Forelimb muscle (tissue), 1 donor: ENCODE results near the gene C2CD4C. TPM values are rescaled to one million over a fixed set of nuclear protein-coding genes. Genes with fewer than 3 reads are reported as not detected.
"Not testable (repeated sequence)": the region's sequence is repeated elsewhere in the genome, so short reads cannot be mapped to it uniquely, and the experiment has no call there.

ENCODE experiments used
- DNase-seq: peaks from one replicate; pipeline ENCODE4 v3.0.0-alpha.2; 2013; ENCODE audit warnings: low read depth
- polyA plus RNA-seq: library from polyadenylated mRNA; unstranded; fragments of 120-200 nt; gene quantifications from one replicate; pipeline ENCODE4 v1.2.1, GENCODE V29; 2013; ENCODE audit not compliant: insufficient read length

Gene C2CD4C
- polyA plus RNA-seq, 1 donor: 0.92 TPM

- no peak for DNase-seq
Measured at GRCh38 chr19:413756-414420, 4.9 kb upstream of the C2CD4C start.

DNA sequence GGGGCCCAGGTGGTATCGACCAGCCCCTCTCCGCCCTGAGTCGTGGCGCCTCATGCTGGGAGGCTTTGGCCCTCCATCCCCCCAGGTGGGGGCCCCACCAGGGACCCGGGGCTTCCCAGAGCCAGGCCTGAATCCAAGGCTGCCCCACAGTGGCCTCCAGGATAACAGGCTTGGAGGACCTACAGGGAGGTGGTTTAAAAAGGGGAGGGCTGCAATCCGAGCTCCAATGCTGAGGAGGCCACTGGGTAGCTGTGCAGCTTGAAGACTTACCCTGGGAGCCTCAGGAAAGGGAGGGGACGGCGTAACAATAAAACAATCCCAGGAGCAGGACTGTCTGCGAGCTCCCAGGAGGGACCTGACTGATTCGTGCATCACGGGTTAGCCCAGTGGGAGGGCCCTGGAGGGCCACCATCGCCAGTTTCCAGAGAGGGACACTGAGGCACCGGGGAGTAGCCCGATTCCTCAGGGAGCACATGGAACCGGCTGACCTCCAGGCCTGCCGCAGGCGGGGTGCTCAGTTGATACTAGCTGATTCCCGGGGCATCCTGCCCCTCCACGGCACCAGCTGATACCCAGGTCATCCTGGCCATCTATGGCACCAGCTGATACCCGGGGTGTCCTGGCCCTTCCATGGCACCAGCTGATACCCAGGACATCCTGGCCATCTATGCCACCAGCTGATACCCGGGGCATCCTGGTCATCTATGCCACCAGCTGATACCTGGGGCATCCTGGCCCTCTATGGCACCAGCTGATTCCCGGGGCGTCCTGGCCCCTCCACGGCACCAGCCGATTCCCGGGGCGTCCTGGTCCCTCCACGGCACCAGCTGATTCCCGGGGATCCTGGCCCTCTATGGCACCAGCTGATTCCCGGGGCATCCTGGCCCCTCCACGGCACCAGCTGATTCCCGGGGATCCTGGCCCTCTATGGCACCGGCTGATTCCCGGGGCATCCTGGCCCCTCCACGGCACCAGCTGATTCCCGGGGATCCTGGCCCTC is 3.7 kb upstream of the C2CD4C start:
- no peak for DNase-seq

GRCh38 chr19:411723-412355 is 2.9 kb upstream of the C2CD4C start:
- no peak for DNase-seq

- DNase-seq: not testable (repeated sequence)
Measured at GRCh38 chr19:411121-411722, 2.3 kb upstream of the C2CD4C start.

DNA sequence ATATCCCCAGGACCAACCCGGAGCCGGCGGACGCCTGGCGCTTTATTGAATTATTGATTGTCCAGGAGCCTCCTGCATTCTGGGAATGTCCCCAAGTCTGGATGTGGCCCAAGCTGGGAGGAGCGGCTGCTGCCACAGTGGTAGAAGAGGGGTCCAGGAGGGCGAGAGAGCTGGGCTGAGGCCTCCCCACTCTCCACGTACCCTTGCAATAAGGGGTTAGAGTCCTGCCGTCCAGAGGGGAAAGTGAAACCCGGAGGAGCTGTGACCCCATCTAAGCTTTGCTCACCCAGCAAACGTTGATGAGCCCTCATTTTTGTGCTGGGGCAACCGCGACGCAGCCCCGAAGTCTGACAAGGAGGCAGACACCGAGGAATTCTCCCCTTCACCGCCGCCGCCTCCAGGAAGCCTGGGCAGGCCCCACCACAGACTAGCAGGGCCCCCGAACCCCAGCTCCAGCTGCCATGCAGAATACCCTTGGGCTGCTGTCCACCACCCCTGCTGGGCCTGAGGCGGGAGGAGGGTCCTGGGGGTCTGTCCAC is 1.4 kb upstream of the C2CD4C start:
- DNase-seq: no peak

- no peak for DNase-seq
Measured at GRCh38 chr19:409516-410242, 732 bp upstream of the C2CD4C start.

- DNase-seq: no peak
Measured at GRCh38 chr19:408441-408901, 476 bp downstream of the C2CD4C start.

DNA sequence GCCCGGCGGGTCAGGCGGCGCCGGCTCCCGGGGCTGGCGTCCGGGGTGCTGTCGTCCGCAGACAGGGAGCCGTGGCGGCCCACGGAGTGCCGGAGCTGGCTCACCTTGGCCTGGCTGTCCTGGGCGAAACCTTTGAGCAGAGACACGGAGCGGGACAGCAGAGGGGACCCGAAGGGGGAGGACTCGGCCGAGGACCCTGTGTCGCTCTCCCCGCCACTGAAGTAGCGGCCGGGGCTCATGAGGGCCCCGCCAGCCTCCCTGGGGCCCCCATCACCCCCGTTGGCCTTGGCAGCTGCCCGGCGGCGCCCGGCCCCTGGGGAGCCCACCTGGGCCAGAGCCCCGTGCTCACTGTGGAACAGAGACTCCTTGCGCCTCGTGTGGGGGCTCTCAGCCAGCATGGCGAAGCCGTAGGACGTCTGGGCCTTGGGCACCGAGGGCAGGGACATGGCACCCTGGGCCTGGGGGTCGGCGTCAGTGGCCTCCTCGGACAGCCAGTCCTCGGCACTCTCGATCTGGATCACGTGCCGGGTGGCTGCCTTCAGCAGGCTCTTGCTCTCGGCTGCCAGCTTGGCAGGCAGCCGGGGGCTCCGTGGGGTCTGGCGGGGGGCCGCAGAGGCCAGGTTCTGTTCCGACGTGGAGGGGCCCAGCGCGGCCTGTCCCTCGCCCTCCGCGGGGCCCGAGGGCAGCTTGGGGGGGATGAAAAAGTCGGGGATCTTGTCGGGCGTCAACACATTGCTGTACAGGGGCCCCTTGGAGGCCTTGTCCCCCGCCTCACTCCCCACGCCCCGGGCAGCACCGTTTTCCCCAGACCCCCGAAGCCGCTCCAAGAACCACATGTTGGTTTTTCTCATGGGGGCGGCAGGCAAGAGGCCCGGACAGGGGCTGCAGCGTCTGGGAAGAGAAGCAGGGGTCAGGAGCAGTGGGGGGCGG is 1.2 kb downstream of the C2CD4C start:
- no peak for DNase-seq

DNA sequence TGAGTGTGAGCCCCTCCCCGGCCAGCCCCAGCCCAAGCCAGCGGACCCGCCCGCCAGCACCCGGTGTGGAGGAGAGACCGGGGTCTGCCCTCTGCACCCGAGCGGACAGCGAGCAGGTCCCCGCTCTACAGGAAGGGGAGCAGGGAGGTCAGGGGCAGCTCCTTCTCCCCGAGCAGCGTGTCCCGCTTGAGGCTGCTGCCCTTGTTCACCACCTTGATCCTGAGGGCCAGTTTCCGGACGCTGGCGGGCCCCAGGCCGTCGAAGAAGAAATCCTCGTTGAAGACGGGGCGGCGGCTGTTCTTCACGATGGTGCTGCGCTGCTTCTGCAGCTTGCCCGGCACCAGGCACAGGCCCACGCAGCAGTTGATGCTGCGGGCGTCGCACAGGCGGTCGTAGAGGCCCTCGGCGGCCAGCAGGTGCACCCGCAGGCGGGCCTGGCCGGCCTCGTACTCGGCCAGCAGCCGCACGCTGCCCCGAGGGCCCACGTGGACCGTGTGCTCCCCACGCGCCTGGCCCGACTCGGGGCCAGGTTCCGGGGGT is 1.9 kb downstream of the C2CD4C start:
- DNase-seq: no peak

DNA sequence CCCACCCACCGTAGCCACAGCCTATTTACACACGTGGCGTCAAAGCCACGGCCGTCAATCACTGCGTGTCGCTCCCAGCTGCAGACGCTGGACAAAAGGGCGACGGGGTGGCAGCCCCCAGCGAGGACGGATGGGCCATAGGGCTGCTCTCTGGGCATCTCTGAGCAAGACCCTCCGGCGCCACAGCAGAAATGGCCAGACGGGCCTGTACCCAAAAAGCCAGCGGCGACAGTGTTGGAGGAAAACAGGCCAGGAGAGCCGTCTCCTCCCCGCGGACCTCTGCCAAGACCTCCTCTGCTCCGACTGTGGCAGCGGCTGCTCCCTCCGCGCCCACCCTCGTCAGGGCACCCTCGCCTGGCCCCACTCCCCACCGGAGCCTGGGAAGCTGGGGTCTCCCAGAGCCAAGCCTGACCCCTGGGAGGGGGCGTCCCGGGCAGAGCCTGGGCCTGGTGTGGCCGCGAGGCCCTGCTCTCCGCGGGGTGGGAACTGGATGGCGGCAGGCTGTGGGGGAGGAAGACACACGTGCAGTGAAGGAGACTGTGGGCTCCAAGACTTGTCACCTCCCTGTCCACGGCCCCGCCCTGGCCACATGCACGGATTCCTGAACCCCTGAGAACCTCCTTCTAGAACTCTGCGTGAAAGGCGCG is 2.7 kb downstream of the C2CD4C start:
- no peak for DNase-seq

GRCh38 chr19:405121-405965 is 3.6 kb downstream of the C2CD4C start:
- no peak for DNase-seq

- no peak for DNase-seq
Measured at GRCh38 chr19:403221-404027, 5.5 kb downstream of the C2CD4C start.

- DNase-seq: no peak
Measured at GRCh38 chr19:402786-403185, 6.2 kb downstream of the C2CD4C start.

GRCh38 chr19:401866-402511 is 7.0 kb downstream of the C2CD4C start:
- no peak for DNase-seq

DNA sequence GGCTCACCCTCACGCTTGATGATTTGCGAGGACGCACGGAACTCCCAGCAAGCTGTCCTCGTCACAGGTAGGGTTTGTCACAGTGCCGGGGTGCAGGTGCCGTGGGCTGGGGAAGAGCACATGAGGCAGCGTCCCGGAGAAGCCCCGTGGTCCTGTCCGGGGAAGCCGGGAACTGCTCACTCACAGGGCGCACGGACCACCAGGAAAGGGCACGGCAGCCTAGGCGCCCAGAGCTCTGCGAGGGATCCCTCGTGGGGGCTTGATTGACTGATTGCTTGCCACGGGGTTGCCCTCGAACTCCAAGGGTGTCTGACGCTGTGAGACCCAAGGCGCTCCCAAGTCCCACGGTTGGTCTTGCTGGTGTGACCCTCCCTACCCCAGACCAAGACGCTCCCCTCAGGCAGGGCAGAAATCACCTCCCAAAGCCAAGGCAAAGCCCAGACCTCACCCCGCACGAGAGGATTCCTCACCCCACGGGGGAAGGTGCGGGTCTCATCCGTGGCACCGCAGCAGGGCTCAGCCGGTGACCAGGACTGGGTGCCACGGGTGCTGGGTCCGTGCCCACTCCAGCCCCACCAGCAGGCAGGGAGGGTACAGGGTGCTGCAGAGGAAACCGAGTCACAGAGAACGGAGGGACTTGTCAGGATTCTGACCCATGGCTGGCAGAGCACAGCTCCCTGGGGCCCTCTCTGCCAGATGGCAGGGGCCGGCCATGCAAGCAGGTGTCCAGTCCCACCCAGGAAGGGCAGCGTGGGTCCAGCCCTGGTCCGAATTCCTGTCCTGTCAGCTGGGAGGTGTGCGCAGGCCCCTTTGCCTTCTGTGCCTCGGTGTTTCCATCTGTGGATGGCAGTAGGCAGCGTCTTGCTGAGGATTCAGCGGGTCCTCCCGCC is 7.7 kb downstream of the C2CD4C start:
- no peak for DNase-seq

DNA sequence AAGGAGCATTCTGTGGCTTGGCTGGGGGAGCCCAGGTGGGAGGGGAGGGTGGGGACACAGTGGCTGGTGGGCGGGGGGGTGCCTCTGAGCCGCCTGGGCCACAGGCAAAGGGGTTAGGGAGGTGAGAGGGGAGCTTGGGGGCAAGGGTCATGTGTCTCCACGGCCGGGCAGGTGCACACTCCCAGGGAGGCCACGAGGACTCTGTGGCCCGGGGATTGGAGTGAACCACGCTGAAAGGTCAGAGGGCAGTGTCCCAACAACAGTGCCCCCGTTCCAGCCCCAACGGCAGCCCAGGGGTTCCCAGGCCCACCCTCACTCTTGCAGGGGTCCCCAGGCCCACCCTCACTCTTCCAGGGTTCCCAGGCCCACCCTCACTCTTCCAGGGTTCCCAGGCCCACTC is 9.6 kb downstream of the C2CD4C start:
- no peak for DNase-seq
